BJ (cell line): Measurements from ENCODE around the gene ZSWIM7. TPM values are rescaled to one million over a fixed set of nuclear protein-coding genes. Genes with fewer than 3 reads are reported as not detected.
"Not testable (repeated sequence)": the region's sequence is repeated elsewhere in the genome, so short reads cannot be mapped to it uniquely, and the experiment has no call there.

Source experiments
- CTCF ChIA-PET: fragments of 350-600 bp; formaldehyde crosslinking; extraction: SDS; loops from one replicate; lab custom pipeline; 2021; ENCODE audit warnings: antibody characterized with exemption, inconsistent platforms; lab: Yijun Ruan, JAX
- POLR2A ChIA-PET: fragments of 300-600 bp; sonication (Branson Sonifier 250); formaldehyde crosslinking; extraction: SDS; loops from one replicate; lab custom pipeline; 2021; ENCODE audit warnings: antibody characterized with exemption; lab: Charles Lee
- DNase-seq: peaks from one replicate; pipeline ENCODE4 v3.0.0-alpha.2; 2011; ENCODE audit warnings: low read depth
- H3K27me3 ChIP-seq: 2 replicates; pipeline ENCODE4 v1.6.0; 2011; ENCODE audit warnings: low read length; ENCODE audit not compliant: control insufficient read depth, insufficient read depth
- H3K36me3 ChIP-seq: 2 replicates; pipeline ENCODE4 v1.5.1; 2011; ENCODE audit warnings: low read length; ENCODE audit not compliant: control insufficient read depth, insufficient read depth
- H3K4me3 ChIP-seq: 2 replicates; pipeline ENCODE4 v1.5.1; 2011; ENCODE audit warnings: low read depth, mild to moderate bottlenecking, control low read depth, low read length
- polyA plus RNA-seq: library from polyadenylated mRNA; depleted of rRNA; stranded (reverse); fragments of >200 nt; gene quantifications from 2 replicates; pipeline ENCODE4 v1.2.3, GENCODE V29; 2011
- TF ChIP-seq, protein P1 (sequence below): IDR thresholded peaks from 2 replicates; pipeline ENCODE4 v1.5.1; 2011; ENCODE audit warnings: low read depth, mild to moderate bottlenecking, control low read depth, inconsistent platforms, low read length, moderate library complexity; ENCODE audit not compliant: insufficient read depth

The ZSWIM7 gene
- polyA plus RNA-seq, 1 experiment, result 21.6 TPM

DNA sequence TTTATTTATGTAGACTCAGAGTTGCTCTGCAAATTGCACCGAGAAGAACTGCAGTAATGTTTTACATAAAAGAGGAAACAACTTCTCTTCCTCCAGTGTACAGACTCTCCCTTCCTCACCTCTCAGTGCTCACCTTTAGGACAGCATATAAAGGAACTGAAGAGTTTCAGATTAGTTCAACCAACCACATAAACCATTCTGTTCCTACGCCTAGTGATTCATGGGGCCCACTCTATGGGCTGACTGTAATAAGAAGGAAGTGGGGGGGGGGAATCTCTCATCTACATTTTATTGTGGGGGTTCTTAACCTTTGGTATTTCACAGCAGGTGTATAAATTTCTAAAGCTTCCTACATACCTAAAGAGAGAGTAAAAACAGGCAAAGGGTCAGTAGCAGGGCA, 18.3 kb downstream of the ZSWIM7 start:
- TF ChIP-seq, protein P1, sequence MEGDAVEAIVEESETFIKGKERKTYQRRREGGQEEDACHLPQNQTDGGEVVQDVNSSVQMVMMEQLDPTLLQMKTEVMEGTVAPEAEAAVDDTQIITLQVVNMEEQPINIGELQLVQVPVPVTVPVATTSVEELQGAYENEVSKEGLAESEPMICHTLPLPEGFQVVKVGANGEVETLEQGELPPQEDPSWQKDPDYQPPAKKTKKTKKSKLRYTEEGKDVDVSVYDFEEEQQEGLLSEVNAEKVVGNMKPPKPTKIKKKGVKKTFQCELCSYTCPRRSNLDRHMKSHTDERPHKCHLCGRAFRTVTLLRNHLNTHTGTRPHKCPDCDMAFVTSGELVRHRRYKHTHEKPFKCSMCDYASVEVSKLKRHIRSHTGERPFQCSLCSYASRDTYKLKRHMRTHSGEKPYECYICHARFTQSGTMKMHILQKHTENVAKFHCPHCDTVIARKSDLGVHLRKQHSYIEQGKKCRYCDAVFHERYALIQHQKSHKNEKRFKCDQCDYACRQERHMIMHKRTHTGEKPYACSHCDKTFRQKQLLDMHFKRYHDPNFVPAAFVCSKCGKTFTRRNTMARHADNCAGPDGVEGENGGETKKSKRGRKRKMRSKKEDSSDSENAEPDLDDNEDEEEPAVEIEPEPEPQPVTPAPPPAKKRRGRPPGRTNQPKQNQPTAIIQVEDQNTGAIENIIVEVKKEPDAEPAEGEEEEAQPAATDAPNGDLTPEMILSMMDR, result no peak
- no peak overlapping the region for H3K4me3 ChIP-seq
- ChIA-PET CTCF (no interaction called here), POLR2A (no interaction called here)
- H3K36me3 ChIP-seq, result no peaks in the 10 kb centered on the region
- DNase-seq, result no peak
- H3K27me3 ChIP-seq, result no peaks in the 10 kb centered on the region

DNA sequence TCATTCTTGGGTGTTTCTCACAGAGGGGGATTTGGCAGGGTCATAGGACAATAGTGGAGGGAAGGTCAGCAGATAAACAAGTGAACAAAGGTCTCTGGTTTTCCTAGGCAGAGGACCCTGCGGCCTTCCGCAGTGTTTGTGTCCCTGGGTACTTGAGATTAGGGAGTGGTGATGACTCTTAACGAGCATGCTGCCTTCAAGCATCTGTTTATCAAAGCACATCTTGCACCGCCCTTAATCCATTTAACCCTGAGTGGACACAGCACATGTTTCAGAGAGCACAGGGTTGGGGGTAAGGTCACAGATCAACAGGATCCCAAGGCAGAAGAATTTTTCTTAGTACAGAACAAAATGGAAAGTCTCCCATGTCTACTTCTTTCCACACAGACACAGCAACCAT, 20.5 kb downstream of the ZSWIM7 start:
- H3K36me3 ChIP-seq, H3K4me3 ChIP-seq, POLR2A ChIA-PET, CTCF ChIA-PET, H3K27me3 ChIP-seq, DNase-seq: not testable (repeated sequence)

DNA sequence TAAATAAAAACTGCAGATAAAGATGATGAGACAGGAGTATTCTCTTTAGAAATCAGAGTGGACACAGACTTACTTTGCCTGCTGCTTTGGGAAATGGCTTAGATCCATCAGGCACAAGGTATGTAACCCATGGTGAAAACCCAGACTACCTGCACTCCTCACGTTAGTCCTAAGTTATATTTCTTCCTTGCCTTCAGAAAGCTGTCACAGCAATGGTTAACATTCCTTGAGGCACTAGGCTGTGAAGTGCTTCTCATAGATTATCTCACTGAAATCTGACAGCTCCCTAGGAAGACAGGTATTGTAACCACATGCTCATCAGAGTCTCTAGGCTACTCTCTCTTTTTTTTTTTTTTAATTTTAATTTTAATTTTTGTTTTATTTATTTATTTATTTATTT, 20.9 kb downstream of the ZSWIM7 start:
- DNase-seq, result no peak
- TF ChIP-seq, protein P1, result no peak
- H3K4me3 ChIP-seq, result no peak overlapping the region
- no peaks in the 10 kb centered on the region for H3K27me3 ChIP-seq
- H3K36me3 ChIP-seq, result no peaks in the 10 kb centered on the region
- ChIA-PET POLR2A (no interaction called here), CTCF (no interaction called here)

DNA sequence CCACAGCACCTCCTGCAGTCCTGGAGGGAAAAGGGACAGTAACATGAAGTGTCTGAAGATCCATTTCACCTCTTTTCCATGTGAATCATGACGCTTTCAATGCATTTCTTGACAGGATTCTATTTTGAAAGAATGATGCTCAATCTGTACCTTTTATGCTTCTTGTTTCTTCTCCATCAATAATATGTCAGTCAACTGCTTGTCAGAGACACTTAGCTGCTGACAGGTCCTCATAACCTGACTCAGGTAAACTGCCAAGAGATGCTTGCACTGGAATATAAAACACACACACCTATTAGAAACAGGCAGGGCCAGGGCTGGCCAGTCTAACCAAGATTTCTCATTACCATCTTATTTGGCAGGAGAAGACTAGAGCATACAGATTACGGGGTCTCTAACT, 21.6 kb downstream of the ZSWIM7 start:
- Histone ChIP-seq H3K36me3 (no peaks in the 10 kb centered on the region), H3K4me3 (no peak overlapping the region), H3K27me3 (no peaks in the 10 kb centered on the region)
- TF ChIP-seq, protein P1, result no peak
- ChIA-PET CTCF (no interaction called here), POLR2A (no interaction called here)
- no peak for DNase-seq

DNA sequence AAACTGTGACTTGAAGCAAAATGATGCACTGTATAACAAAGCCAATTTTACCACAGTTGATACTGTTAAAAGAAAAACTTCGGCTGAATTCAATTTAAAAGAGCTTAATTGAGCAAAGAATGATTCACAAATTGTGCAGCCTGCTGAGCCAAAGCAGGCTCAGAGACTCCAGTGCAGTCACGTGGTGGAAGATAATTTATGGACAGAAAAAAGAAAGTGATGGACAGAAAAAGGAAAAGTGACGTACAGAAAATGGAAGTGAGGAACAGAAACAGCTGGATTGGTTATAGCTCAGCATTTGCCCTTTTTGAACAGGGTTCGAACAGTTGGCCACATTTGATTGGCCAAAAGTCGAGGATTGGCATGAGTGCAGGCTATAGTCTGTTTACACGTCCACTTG, 25.7 kb downstream of the ZSWIM7 start:
- TF ChIP-seq, protein P1, result no peak
- no peaks in the 10 kb centered on the region for H3K36me3 ChIP-seq
- ChIA-PET POLR2A (interaction anchor here (0.6 kb wide), 1 partner anchor 73 kb away, joined by 3 read pairs; no protein-coding TSS in a partner anchor), CTCF (interaction anchor here (1.0 to 2.4 kb wide), 2 partner anchors 9 to 28 kb away, joined by 3 to 9 read pairs; partner anchors contain the start of gene ADORA2B)
- no peaks in the 10 kb centered on the region for H3K27me3 ChIP-seq
- DNase-seq, result no peak
- no peak overlapping the region for H3K4me3 ChIP-seq

DNA sequence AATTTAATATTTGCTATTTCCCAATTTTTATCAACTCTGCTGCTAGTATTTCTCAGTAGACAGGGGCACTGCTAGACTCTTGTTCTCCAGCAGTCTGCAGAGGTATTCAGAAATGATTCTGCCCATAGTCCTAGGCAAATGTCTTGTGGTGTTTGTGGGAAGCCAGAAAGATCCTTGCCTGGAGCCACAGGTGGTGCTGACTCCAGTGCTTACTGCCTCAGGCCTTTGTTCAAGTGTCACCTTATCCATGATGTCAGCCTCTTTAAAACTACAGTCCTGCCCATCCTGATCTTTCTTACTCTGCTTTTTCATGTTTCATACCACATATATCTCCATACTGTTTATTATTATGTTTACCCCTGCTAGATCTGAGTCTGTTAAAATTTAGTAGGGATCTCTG, 26.5 kb downstream of the ZSWIM7 start:
- DNase-seq, result no peak
- POLR2A ChIA-PET, result no interaction called here
- Histone ChIP-seq H3K36me3 (no peaks in the 10 kb centered on the region), H3K27me3 (no peaks in the 10 kb centered on the region), H3K4me3 (no peak overlapping the region)
- TF ChIP-seq, protein P1, result no peak
- CTCF ChIA-PET, result interaction anchor here (1.0 kb wide), 1 partner anchor 8 kb away, joined by 3 read pairs; no protein-coding TSS in a partner anchor
